Adipocyte (in vitro differentiated cells): ENCODE data around the gene IP6K1.
A peak's percentile ranks its signal among the peaks of the same experiment; 100 is the strongest.
"Not testable (repeated sequence)": the region's sequence is repeated elsewhere in the genome, so short reads cannot be mapped to it uniquely, and the experiment has no call there.

ENCODE experiments used
- DNase-seq: peaks from one replicate; pipeline ENCODE4 v3.0.0-alpha.2; 2015; ENCODE audit warnings: low read depth
- H3K27me3 ChIP-seq: replicated peaks from 2 replicates; pipeline ENCODE4 v1.7.0; 2013; ENCODE audit warnings: mild to moderate bottlenecking, low read length, moderate library complexity; ENCODE audit not compliant: control insufficient read depth, insufficient read depth
- H3K36me3 ChIP-seq: 2 replicates; pipeline ENCODE4 v1.7.0; 2013; ENCODE audit warnings: low read length, mild to moderate bottlenecking, moderate library complexity; ENCODE audit not compliant: control insufficient read depth, insufficient read depth, severe bottlenecking
- H3K4me1 ChIP-seq: 2 replicates; pipeline ENCODE4 v1.7.0; 2013; ENCODE audit warnings: mild to moderate bottlenecking, low read length, moderate library complexity; ENCODE audit not compliant: control insufficient read depth, insufficient read depth
- H3K4me3 ChIP-seq: 2 replicates; pipeline ENCODE4 v1.7.0; 2013; ENCODE audit warnings: mild to moderate bottlenecking, low read length, moderate library complexity
- H3K9ac ChIP-seq: 2 replicates; pipeline ENCODE4 v1.7.0; 2013; ENCODE audit warnings: mild to moderate bottlenecking, low read length, moderate library complexity
- H3K9me3 ChIP-seq: 2 replicates; pipeline ENCODE4 v1.7.0; 2013; ENCODE audit warnings: mild to moderate bottlenecking, low read length, moderate library complexity; ENCODE audit not compliant: control insufficient read depth

Gene IP6K1

GRCh38 chr3:49702672-49703071, 83.7 kb downstream of the IP6K1 start:
- no peak for DNase-seq
- Histone ChIP-seq H3K36me3 (peaks cover 53% of the 10 kb centered on the region), H3K9ac (no peak overlapping the region), H3K4me3 (no peak overlapping the region), H3K9me3 (no peaks in the 10 kb centered on the region), H3K4me1 (peaks cover 5% of the 10 kb centered on the region), H3K27me3 (no peaks in the 10 kb centered on the region)

GRCh38 chr3:49701388-49702077, 84.8 kb downstream of the IP6K1 start:
- no peak overlapping the region for H3K4me3 ChIP-seq
- H3K36me3 ChIP-seq = peaks cover 50% of the 10 kb centered on the region
- H3K4me1 ChIP-seq = peaks cover 5% of the 10 kb centered on the region
- H3K27me3 ChIP-seq = no peaks in the 10 kb centered on the region
- DNase-seq = peak; percentile 45
- H3K9me3 ChIP-seq = no peaks in the 10 kb centered on the region
- no peak overlapping the region for H3K9ac ChIP-seq

DNA sequence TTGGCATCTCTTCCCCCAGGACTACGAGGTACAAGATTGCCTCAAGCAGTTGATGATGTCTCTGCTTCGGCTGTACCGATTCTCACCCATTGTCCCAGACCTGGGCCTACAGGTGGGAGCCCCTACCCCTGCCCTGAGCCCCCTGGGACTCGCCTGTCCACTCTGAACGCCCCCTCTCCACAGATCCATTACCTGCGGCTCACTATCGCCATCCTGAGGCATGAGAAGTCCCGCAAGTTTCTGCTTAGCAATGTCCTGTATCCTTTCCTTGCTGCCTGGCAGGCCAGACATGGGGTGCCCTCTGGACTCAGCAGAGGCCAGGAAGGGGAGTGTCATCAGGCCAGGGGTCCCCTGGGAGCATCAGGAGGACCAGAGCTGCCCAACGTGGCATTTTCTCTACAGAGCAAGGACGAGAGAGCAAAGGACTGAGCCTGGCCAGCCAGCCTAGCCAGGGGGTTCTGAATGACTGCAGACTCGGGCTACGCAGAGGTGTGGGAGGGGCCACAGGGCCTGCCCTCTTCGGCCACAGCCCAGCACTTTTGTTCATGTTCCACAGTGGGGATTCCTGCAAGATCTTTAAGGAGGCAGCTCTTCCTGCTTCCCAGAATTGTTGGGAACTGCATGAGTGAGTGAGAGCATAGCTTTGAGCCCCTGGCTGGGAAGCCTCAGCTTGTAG, 85.8 kb downstream of the IP6K1 start:
- no peak overlapping the region for H3K9ac ChIP-seq
- H3K9me3 ChIP-seq = no peaks in the 10 kb centered on the region
- no peak for DNase-seq

GRCh38 chr3:49700014-49700413, 86.3 kb downstream of the IP6K1 start:
- peaks cover 5% of the 10 kb centered on the region for H3K4me1 ChIP-seq
- H3K4me3 ChIP-seq = no peak overlapping the region
- no peak overlapping the region for H3K9ac ChIP-seq
- no peak for DNase-seq
- H3K27me3 ChIP-seq = no peaks in the 10 kb centered on the region
- peaks cover 35% of the 10 kb centered on the region for H3K36me3 ChIP-seq
- H3K9me3 ChIP-seq = no peaks in the 10 kb centered on the region

More for the DNA sequence above, 85.8 kb downstream of the IP6K1 start:
- Histone ChIP-seq H3K27me3 (no peaks in the 10 kb centered on the region), H3K4me3 (no peak overlapping the region), H3K36me3 (peaks cover 41% of the 10 kb centered on the region), H3K4me1 (peaks cover 5% of the 10 kb centered on the region)

- Histone ChIP-seq H3K9ac (peak overlapping the region; percentile 38), H3K36me3 (peaks cover 32% of the 10 kb centered on the region), H3K4me1 (peaks cover 5% of the 10 kb centered on the region), H3K4me3 (no peak overlapping the region), H3K27me3 (no peaks in the 10 kb centered on the region), H3K9me3 (no peaks in the 10 kb centered on the region)
- peak; percentile 47 for DNase-seq
Measured at GRCh38 chr3:49699281-49699979, 86.9 kb downstream of the IP6K1 start.

GRCh38 chr3:49695350-49696015, 90.9 kb downstream of the IP6K1 start:
- H3K4me1 ChIP-seq, H3K4me3 ChIP-seq, H3K9me3 ChIP-seq, H3K27me3 ChIP-seq, DNase-seq, H3K9ac ChIP-seq: not testable (repeated sequence)
- peaks cover 19% of the 10 kb centered on the region for H3K36me3 ChIP-seq

GRCh38 chr3:49694409-49695070, 91.8 kb downstream of the IP6K1 start:
- not testable (repeated sequence) for DNase-seq, H3K4me3 ChIP-seq, H3K9me3 ChIP-seq, H3K4me1 ChIP-seq, H3K27me3 ChIP-seq, H3K9ac ChIP-seq
- peaks cover 19% of the 10 kb centered on the region for H3K36me3 ChIP-seq

DNA sequence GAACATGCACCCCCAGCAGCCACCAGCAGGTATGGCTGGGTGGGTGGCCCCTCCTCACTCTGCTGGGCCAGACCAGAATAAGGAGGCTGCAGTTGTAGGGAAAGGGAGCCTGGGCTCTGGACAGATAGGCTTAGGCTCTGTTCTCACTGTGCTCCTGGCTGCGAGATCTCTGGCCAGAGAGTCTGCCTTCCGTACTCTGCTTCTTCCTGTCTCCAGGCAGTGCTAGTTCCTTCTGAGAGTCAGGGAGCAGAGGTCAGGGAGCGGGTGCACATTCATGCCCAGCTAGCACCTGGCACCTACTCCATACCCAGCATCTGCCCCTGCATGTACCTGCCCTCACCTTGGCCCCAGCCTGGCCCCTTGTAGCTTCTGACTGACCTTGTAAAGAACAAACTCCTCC, 94.9 kb downstream of the IP6K1 start:
- not testable (repeated sequence) for DNase-seq, H3K27me3 ChIP-seq, H3K36me3 ChIP-seq, H3K4me1 ChIP-seq, H3K9ac ChIP-seq, H3K9me3 ChIP-seq, H3K4me3 ChIP-seq

DNA sequence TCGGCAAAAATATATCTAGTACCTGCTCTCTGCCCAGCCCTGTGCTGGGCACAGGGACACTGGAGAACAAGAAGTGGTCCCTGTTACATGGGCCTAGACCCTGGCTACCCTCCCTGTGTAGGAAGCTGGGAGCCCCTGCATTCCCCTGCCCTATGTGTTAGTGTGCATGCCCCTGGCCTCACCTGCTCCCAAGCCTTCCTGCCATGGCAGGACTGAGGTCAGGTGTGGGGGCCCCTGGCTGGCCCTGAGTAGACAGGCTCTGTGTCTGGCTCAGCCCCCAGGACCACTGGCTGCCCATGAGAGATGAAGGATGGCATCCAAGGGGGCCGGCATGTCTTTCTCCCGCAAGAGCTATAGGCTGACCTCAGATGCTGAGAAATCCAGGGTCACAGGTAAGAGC, 95.5 kb downstream of the IP6K1 start:
- not testable (repeated sequence) for H3K27me3 ChIP-seq, H3K9ac ChIP-seq, DNase-seq, H3K4me3 ChIP-seq, H3K9me3 ChIP-seq, H3K36me3 ChIP-seq, H3K4me1 ChIP-seq

DNA sequence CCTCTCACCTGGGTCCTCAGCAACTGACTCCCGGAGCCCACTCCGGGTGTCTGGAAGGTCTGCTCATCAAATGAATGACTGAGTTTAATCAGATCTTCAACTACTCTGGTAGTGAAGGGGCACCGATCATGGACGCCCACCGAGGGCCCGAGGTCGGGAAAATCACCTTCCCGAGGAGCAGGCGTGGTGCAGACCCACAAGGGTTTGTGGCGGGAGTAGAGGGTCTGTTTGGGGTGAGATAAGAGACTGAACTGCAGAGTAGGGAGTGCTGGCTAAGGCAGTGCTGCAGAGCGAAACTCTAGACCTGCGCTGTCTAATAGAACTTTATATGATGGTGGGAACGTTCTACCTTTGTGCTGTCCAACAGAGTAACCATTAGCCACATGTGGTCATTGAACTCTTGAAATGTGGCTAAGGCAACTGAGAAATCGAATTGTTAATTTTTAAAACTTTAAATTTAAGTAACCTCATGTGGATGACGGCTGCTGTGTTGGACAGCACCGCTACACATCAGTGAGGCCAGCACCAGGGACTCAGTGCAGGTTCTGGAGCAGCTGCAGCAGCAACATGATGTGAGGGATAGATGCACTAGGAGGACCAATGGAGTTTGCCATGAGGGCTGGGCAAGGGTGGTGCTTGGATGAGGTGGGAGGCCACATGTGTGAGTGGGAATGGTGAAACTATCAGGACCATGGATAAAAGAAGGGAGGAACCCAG, 96.3 kb downstream of the IP6K1 start:
- not testable (repeated sequence) for DNase-seq, H3K27me3 ChIP-seq, H3K36me3 ChIP-seq, H3K4me1 ChIP-seq, H3K9me3 ChIP-seq
- Histone ChIP-seq H3K9ac (peak overlapping the region; percentile 98), H3K4me3 (peak overlapping the region; percentile 98)
